Measurements from ENCODE around the gene DCAF8L1.

DNA sequence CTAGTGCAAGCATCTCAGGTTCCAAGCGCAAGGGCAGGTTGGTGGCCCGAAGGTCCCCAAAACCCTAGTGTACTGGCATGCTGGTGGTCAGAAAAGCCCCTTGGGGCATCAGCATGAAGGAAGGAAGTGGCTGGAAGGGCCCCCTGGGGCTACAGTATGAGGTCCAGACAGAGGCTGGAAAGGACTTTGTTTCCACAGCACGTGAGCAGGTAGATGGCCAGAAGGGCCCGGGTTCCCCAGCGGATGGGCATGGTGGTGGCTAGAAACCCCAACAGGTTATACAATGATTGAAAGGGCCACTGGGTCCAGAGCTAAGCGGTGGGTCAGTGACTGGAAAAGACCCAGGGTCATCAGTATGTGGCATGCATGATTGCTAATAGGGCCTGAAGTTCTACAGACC, 34.7 kb upstream of the DCAF8L1 start:
- TF ChIP-seq, protein P1, sequence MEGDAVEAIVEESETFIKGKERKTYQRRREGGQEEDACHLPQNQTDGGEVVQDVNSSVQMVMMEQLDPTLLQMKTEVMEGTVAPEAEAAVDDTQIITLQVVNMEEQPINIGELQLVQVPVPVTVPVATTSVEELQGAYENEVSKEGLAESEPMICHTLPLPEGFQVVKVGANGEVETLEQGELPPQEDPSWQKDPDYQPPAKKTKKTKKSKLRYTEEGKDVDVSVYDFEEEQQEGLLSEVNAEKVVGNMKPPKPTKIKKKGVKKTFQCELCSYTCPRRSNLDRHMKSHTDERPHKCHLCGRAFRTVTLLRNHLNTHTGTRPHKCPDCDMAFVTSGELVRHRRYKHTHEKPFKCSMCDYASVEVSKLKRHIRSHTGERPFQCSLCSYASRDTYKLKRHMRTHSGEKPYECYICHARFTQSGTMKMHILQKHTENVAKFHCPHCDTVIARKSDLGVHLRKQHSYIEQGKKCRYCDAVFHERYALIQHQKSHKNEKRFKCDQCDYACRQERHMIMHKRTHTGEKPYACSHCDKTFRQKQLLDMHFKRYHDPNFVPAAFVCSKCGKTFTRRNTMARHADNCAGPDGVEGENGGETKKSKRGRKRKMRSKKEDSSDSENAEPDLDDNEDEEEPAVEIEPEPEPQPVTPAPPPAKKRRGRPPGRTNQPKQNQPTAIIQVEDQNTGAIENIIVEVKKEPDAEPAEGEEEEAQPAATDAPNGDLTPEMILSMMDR (IDR thresholded peaks at IDR 0.05; ENCODE audit: low read depth, low read length), result no peak
- TF ChIP-seq POLR2A (IDR thresholded peaks at IDR 0.05; ENCODE audit: extremely low read depth, insufficient read length), result no peak
- TF ChIP-seq MYC (IDR thresholded peaks at IDR 0.05; ENCODE audit: low read depth, low read length), result no peak
